A172 (cell line): Measurements from ENCODE around the gene TUBG1. TPM values are rescaled to one million over a fixed set of nuclear protein-coding genes. Genes with fewer than 3 reads are reported as not detected.

Experiments
- total RNA-seq: library from RNA; depleted of rRNA; stranded (reverse); fragments of >200 nt; shearing (Covaris generic); gene quantifications from 2 replicates; pipeline ENCODE4 v1.2.3, GENCODE V29; 2014; rRNA removed

TUBG1 gene
- total RNA-seq, 1 experiment from 2014 or later = 157 TPM

Other genes starting within 250 kb of the TUBG1 start
- 78.5 and 92.9 TPM in 2 replicates for gene STAT3, start 221.2 kb upstream of the TUBG1 start, total RNA-seq
- gene CAVIN1, start 186.4 kb upstream of the TUBG1 start, total RNA-seq = 569 and 659 TPM in 2 replicates
- gene ATP6V0A1, start 150.8 kb upstream of the TUBG1 start, total RNA-seq = 23.4 and 24.1 TPM in 2 replicates
- 79.2 and 80.1 TPM in 2 replicates for gene NAGLU, start 73.4 kb upstream of the TUBG1 start, total RNA-seq
- gene HSD17B1, start 56.8 kb upstream of the TUBG1 start, total RNA-seq = 1.3 and 1.6 TPM in 2 replicates
- 53.9 and 63.6 TPM in 2 replicates for gene COASY, start 47.5 kb upstream of the TUBG1 start, total RNA-seq
- 47.1 and 52.9 TPM in 2 replicates for gene MLX, start 42.6 kb upstream of the TUBG1 start, total RNA-seq
- 21.4 and 29.9 TPM in 2 replicates for gene PSMC3IP, start 32.0 kb upstream of the TUBG1 start, total RNA-seq
- 62.3 and 63.0 TPM in 2 replicates for gene RETREG3, start 309 bp upstream of the TUBG1 start, total RNA-seq
- 21.8 and 34.1 TPM in 2 replicates for gene TUBG2, start 49.6 kb downstream of the TUBG1 start, total RNA-seq
- gene PLEKHH3, start 67.3 kb downstream of the TUBG1 start, total RNA-seq = 32.8 and 37.0 TPM in 2 replicates
- gene CCR10, start 72.2 kb downstream of the TUBG1 start, total RNA-seq = 2.7 and 3.6 TPM in 2 replicates
- gene CNTNAP1, start 72.8 kb downstream of the TUBG1 start, total RNA-seq = 19.2 and 20.8 TPM in 2 replicates
- gene EZH1, start 135.4 kb downstream of the TUBG1 start, total RNA-seq = 7.2 and 10.3 TPM in 2 replicates
- not detected in 2 replicates for gene RAMP2, start 151.5 kb downstream of the TUBG1 start, total RNA-seq
- gene VPS25, start 163.8 kb downstream of the TUBG1 start, total RNA-seq = 174 and 181 TPM in 2 replicates
- gene WNK4, start 170.9 kb downstream of the TUBG1 start, total RNA-seq = 0.34 and 0.50 TPM in 2 replicates
- 112 and 122 TPM in 2 replicates for gene COA3, start 189.0 kb downstream of the TUBG1 start, total RNA-seq
- 0.03 and 0.29 TPM in 2 replicates for gene CNTD1, start 189.2 kb downstream of the TUBG1 start, total RNA-seq
- gene BECN1, start 214.6 kb downstream of the TUBG1 start, total RNA-seq = 113 and 134 TPM in 2 replicates
- gene PSME3, start 223.7 kb downstream of the TUBG1 start, total RNA-seq = 185 and 217 TPM in 2 replicates
- gene AOC2, start 234.9 kb downstream of the TUBG1 start, total RNA-seq = 0.10 TPM in 1 of 2 replicates, not detected in the other
- gene AOC3, start 241.5 kb downstream of the TUBG1 start, total RNA-seq = 0.09 and 0.41 TPM in 2 replicates